Measurements from ENCODE around the gene PDLIM3.

PDLIM3 gene

GRCh38 chr4:185481401-185481800 is 53.9 kb downstream of the PDLIM3 start:
- DNase-seq (no peak), ATAC-seq (ENCODE audit: insufficient read depth, low read depth) (no peak)
- Histone ChIP-seq H3K9me3 (ENCODE audit: insufficient read depth, low read length, severe bottlenecking) (no peaks in the 10 kb centered on the region), H3K79me2 (ENCODE audit: insufficient read depth, low read length) (no peaks in the 10 kb centered on the region), H3K27me3 (ENCODE audit: insufficient read depth, low read length, poor library complexity) (no peaks in the 10 kb centered on the region), H3K4me3 (ENCODE audit: low read depth in 1 of 2, low read length in 2 of 2) (no peak overlapping the region), H3K4me1 (ENCODE audit: insufficient read depth, low read length) (no peaks in the 10 kb centered on the region), H3K9ac (ENCODE audit: low read depth, low read length) (no peak overlapping the region), H3K27ac (ENCODE audit: low read length) (no peak overlapping the region), H3K36me3 (ENCODE audit: insufficient read depth, low read length) (no peaks in the 10 kb centered on the region), H4K20me1 (ENCODE audit: insufficient read depth, low read length) (no peaks in the 10 kb centered on the region), H2AFZ (ENCODE audit: low read depth, low read length) (no peak overlapping the region), H3K4me2 (ENCODE audit: insufficient read depth, low read length) (no peak overlapping the region)
- no peak for TF ChIP-seq CTCF (IDR thresholded peaks at IDR 0.05; ENCODE audit: borderline replicate concordance, extremely low read depth, low read length, poor library complexity, severe bottlenecking)
- TF ChIP-seq EZH2 (IDR thresholded peaks at IDR 0.05; ENCODE audit: borderline replicate concordance, low read depth, low read length, severe bottlenecking), result no peak

- no peak overlapping the region for H3K9ac ChIP-seq (ENCODE audit: low read depth, low read length)
- H3K27ac ChIP-seq (ENCODE audit: low read length), result no peak overlapping the region
- H3K4me3 ChIP-seq (ENCODE audit: low read depth in 1 of 2, low read length in 2 of 2), result no peak overlapping the region
- H3K79me2 ChIP-seq (ENCODE audit: insufficient read depth, low read length), result no peaks in the 10 kb centered on the region
- H4K20me1 ChIP-seq (ENCODE audit: insufficient read depth, low read length), result no peaks in the 10 kb centered on the region
- DNase-seq, result no peak
- no peak overlapping the region for H3K4me2 ChIP-seq (ENCODE audit: insufficient read depth, low read length)
- H3K27me3 ChIP-seq (ENCODE audit: insufficient read depth, low read length, poor library complexity), result no peaks in the 10 kb centered on the region
- no peaks in the 10 kb centered on the region for H3K4me1 ChIP-seq (ENCODE audit: insufficient read depth, low read length)
- H2AFZ ChIP-seq (ENCODE audit: low read depth, low read length), result no peak overlapping the region
- no peaks in the 10 kb centered on the region for H3K36me3 ChIP-seq (ENCODE audit: insufficient read depth, low read length)
- TF ChIP-seq EZH2 (IDR thresholded peaks at IDR 0.05; ENCODE audit: borderline replicate concordance, low read depth, low read length, severe bottlenecking) (no peak), CTCF (IDR thresholded peaks at IDR 0.05; ENCODE audit: borderline replicate concordance, extremely low read depth, low read length, poor library complexity, severe bottlenecking) (no peak)
- no peak for ATAC-seq (ENCODE audit: insufficient read depth, low read depth)
- H3K9me3 ChIP-seq (ENCODE audit: insufficient read depth, low read length, severe bottlenecking), result no peaks in the 10 kb centered on the region
Measured at GRCh38 chr4:185480016-185480732, 55.1 kb downstream of the PDLIM3 start.

DNA sequence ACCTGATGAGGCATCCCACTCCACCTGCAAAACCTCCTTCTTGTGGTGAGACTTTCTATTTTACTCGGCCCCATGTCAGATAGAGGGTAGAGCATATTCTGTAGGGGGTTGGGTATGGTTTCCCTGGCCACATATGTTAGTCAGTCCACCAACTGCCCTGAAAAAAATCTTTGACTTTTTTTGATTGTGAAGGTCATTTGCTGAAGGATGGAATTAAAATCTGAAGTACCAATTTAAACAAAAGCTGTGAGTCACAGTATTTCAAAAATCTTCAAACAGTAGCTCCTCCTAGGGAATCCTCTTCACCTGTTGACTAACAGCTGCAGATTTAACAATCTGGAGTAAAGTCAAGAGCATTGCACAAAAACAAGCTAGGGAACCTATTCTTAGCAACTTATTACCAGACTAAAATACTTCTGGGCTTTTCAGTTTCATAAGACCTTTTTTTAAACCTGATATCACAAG is 55.8 kb downstream of the PDLIM3 start:
- Histone ChIP-seq H3K27ac (ENCODE audit: low read length) (no peak overlapping the region), H3K9me3 (ENCODE audit: insufficient read depth, low read length, severe bottlenecking) (no peaks in the 10 kb centered on the region), H2AFZ (ENCODE audit: low read depth, low read length) (no peak overlapping the region), H3K4me3 (ENCODE audit: low read depth in 1 of 2, low read length in 2 of 2) (no peak overlapping the region), H3K4me2 (ENCODE audit: insufficient read depth, low read length) (no peak overlapping the region), H3K27me3 (ENCODE audit: insufficient read depth, low read length, poor library complexity) (no peaks in the 10 kb centered on the region), H4K20me1 (ENCODE audit: insufficient read depth, low read length) (no peaks in the 10 kb centered on the region), H3K79me2 (ENCODE audit: insufficient read depth, low read length) (no peaks in the 10 kb centered on the region), H3K9ac (ENCODE audit: low read depth, low read length) (no peak overlapping the region), H3K36me3 (ENCODE audit: insufficient read depth, low read length) (no peaks in the 10 kb centered on the region), H3K4me1 (ENCODE audit: insufficient read depth, low read length) (no peaks in the 10 kb centered on the region)
- DNase-seq, result no peak
- no peak for ATAC-seq (ENCODE audit: insufficient read depth, low read depth)
- TF ChIP-seq CTCF (IDR thresholded peaks at IDR 0.05; ENCODE audit: borderline replicate concordance, extremely low read depth, low read length, poor library complexity, severe bottlenecking) (no peak), EZH2 (IDR thresholded peaks at IDR 0.05; ENCODE audit: borderline replicate concordance, low read depth, low read length, severe bottlenecking) (no peak)

All from DND-41 (cell line).